A673 (cell line): ENCODE data around the gene CELSR3.

ENCODE experiments used
- CTCF ChIP-seq: fragments of 300-800, 200-600 bp; sonication (generic); conservative IDR thresholded peaks from 2 replicates; pipeline ENCODE4 v1.5.1; 2017; ENCODE audit warnings: low read depth, mild to moderate bottlenecking, antibody characterized with exemption, low read length, moderate library complexity, mixed read lengths
- EZH2 ChIP-seq: fragments of 200-600 bp; sonication (generic); IDR thresholded peaks from 2 replicates; pipeline ENCODE4 v1.6.1; 2017; ENCODE audit warnings: borderline replicate concordance, low read depth, mild to moderate bottlenecking, mixed read lengths, antibody characterized with exemption, low read length; ENCODE audit not compliant: poor library complexity, severe bottlenecking

DNA sequence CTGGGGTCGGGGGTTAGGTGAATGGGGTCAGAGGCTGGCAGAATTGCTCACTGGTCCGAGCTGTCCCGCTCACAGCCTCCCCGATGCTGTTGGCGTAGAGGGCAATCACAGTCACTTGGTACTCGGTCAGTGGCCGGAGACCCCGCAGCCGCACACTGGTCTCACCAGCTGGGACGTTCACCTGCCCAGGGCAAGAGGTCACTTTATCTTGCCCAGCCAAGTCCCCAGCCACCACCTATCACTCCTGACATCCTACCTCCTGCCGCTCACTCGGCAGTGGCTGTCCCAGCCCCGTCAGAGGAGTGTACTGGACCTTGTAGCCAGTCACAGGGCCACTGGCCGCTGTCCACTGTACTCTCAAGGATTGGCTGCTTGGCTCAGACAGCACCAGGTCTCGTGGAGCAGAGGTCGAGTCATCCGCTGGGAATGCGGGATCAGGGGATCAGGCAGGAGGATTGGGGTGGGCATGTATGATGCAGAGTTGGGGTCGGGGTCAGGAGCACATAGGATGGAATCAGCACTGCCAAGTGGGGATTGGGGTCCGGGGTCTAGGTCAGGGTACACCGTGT is 70.1 kb downstream of the CELSR3 start:
- TF ChIP-seq CTCF (no peak), EZH2 (no peak)
